Neural cell (in vitro differentiated cells): Measurements from ENCODE around the gene GTF2IRD1. TPM values are rescaled to one million over a fixed set of nuclear protein-coding genes. Genes with fewer than 3 reads are reported as not detected.

ENCODE experiments used
- H2AFZ ChIP-seq: fragments of 200-600, 300-800 bp; sonication (generic), shearing (Covaris generic); 2 replicates; pipeline ENCODE4 v1.6.0; 2014; ENCODE audit warnings: low read depth, mild to moderate bottlenecking, antibody characterized with exemption, low read length, moderate library complexity
- H3F3A ChIP-seq: fragments of 200-600 bp; shearing (Covaris generic); 2 replicates; pipeline ENCODE4 v1.6.1; 2016; ENCODE audit warnings: mild to moderate bottlenecking, moderate library complexity, mixed read lengths, antibody characterized with exemption, low read length; ENCODE audit not compliant: insufficient read depth, poor library complexity, severe bottlenecking
- H3K27ac ChIP-seq: fragments of 200-600, 300-800 bp; sonication (generic), shearing (Covaris generic); 2 replicates; pipeline ENCODE4 v1.5.1; 2014; ENCODE audit warnings: mild to moderate bottlenecking, low read length, moderate library complexity
- H3K27me3 ChIP-seq: fragments of 300-800, 200-600 bp; sonication (generic), shearing (Covaris generic); 2 replicates; pipeline ENCODE4 v1.6.0; 2014; ENCODE audit warnings: mild to moderate bottlenecking, low read depth, low read length, moderate library complexity; ENCODE audit not compliant: insufficient read depth
- H3K36me3 ChIP-seq: fragments of 300-800, 200-600 bp; sonication (generic), shearing (Covaris generic); 2 replicates; pipeline ENCODE4 v1.5.1; 2014; ENCODE audit warnings: mild to moderate bottlenecking, antibody characterized with exemption, low read length, moderate library complexity; ENCODE audit not compliant: insufficient read depth
- H3K4me2 ChIP-seq: fragments of 300-800, 200-600 bp; sonication (generic), shearing (Covaris generic); 2 replicates; pipeline ENCODE4 v1.6.0; 2014; ENCODE audit warnings: mild to moderate bottlenecking, low read length
- H3K4me3 ChIP-seq: fragments of 300-800, 200-600 bp; sonication (generic), shearing (Covaris generic); 2 replicates; pipeline ENCODE4 v1.5.1; 2014; ENCODE audit warnings: mild to moderate bottlenecking, low read length, moderate library complexity
- H3K79me2 ChIP-seq: fragments of 200-600 bp; shearing (Covaris generic); replicated peaks from 2 replicates; pipeline ENCODE4 v1.6.0; 2014; ENCODE audit warnings: mild to moderate bottlenecking, low read length, moderate library complexity; ENCODE audit not compliant: insufficient read depth
- H3K9ac ChIP-seq: fragments of 300-800, 200-600 bp; sonication (generic), shearing (Covaris generic); 2 replicates; pipeline ENCODE4 v1.6.1; 2016; ENCODE audit warnings: mild to moderate bottlenecking, low read length, mixed read lengths
- H3K9me2 ChIP-seq: fragments of 200-600 bp; shearing (Covaris generic); 2 replicates; pipeline ENCODE4 v1.6.1; 2016; ENCODE audit warnings: mild to moderate bottlenecking, low read length, mixed read lengths; ENCODE audit not compliant: insufficient read depth
- H3K9me3 ChIP-seq: fragments of 200-600, 300-800 bp; sonication (generic), shearing (Covaris generic); 2 replicates; pipeline ENCODE4 v1.6.1; 2016; ENCODE audit warnings: mild to moderate bottlenecking, mixed run types, low read length, moderate library complexity, mixed read lengths
- H4K20me1 ChIP-seq: fragments of 200-600 bp; shearing (Covaris generic); 2 replicates; pipeline ENCODE4 v1.6.1; 2016; ENCODE audit warnings: mild to moderate bottlenecking, mixed run types; ENCODE audit not compliant: insufficient read depth
- EP300 ChIP-seq: fragments of 450-650 bp; conservative IDR thresholded peaks from 2 replicates; pipeline ENCODE4 v1.6.1; 2014; ENCODE audit warnings: antibody characterized with exemption, mild to moderate bottlenecking, moderate library complexity; ENCODE audit not compliant: poor library complexity, severe bottlenecking
- EZH2 ChIP-seq: fragments of 200-600, 300-800 bp; shearing (Covaris generic), sonication (generic); IDR thresholded peaks from 2 replicates; pipeline ENCODE4 v1.6.1; 2014; ENCODE audit warnings: antibody characterized with exemption, low read length, borderline replicate concordance, mild to moderate bottlenecking; ENCODE audit not compliant: insufficient read depth, poor library complexity, severe bottlenecking
- MXI1 ChIP-seq: fragments of 450-650 bp; conservative IDR thresholded peaks from 2 replicates; pipeline ENCODE4 v1.6.1; 2014; ENCODE audit warnings: antibody characterized with exemption, mild to moderate bottlenecking; ENCODE audit not compliant: poor library complexity, severe bottlenecking
- POLR2AphosphoS5 ChIP-seq: IDR thresholded peaks from 2 replicates; pipeline ENCODE4 v1.6.1; 2012
- RAD21 ChIP-seq: fragments of 450-650 bp; conservative IDR thresholded peaks from 2 replicates; pipeline ENCODE4 v1.6.1; 2014; ENCODE audit warnings: antibody characterized with exemption, mild to moderate bottlenecking, moderate library complexity
- REST ChIP-seq: IDR thresholded peaks from 2 replicates; pipeline ENCODE4 v1.6.1; 2012; ENCODE audit warnings: borderline replicate concordance
- SMC3 ChIP-seq: fragments of 450-650 bp; conservative IDR thresholded peaks from 2 replicates; pipeline ENCODE4 v1.6.1; 2014; ENCODE audit warnings: antibody characterized with exemption, mild to moderate bottlenecking, moderate library complexity; ENCODE audit not compliant: poor library complexity
- TAF1 ChIP-seq: IDR thresholded peaks from 2 replicates; pipeline ENCODE4 v1.6.1; 2012; ENCODE audit warnings: low read depth
- polyA minus RNA-seq: library from RNA; depleted of rRNA, polyadenylated mRNA; stranded (reverse); fragments of >200 nt; gene quantifications from 2 replicates; pipeline ENCODE4 v1.2.3, GENCODE V29; 2014
- polyA plus RNA-seq: library from polyadenylated mRNA; depleted of rRNA; stranded (reverse); fragments of >200 nt; gene quantifications from 2 replicates; pipeline ENCODE4 v1.2.3, GENCODE V29; 2014
- TF ChIP-seq, protein P1 (sequence below): fragments of 450-650 bp; IDR thresholded peaks from 2 replicates; pipeline ENCODE4 v1.5.1; 2014; ENCODE audit warnings: antibody characterized with exemption, mild to moderate bottlenecking, moderate library complexity; ENCODE audit not compliant: poor library complexity, severe bottlenecking

GTF2IRD1 gene
- 26.7 and 31.9 TPM in 2 replicates for polyA plus RNA-seq
- polyA minus RNA-seq: 35.8 and 38.8 TPM in 2 replicates

DNA sequence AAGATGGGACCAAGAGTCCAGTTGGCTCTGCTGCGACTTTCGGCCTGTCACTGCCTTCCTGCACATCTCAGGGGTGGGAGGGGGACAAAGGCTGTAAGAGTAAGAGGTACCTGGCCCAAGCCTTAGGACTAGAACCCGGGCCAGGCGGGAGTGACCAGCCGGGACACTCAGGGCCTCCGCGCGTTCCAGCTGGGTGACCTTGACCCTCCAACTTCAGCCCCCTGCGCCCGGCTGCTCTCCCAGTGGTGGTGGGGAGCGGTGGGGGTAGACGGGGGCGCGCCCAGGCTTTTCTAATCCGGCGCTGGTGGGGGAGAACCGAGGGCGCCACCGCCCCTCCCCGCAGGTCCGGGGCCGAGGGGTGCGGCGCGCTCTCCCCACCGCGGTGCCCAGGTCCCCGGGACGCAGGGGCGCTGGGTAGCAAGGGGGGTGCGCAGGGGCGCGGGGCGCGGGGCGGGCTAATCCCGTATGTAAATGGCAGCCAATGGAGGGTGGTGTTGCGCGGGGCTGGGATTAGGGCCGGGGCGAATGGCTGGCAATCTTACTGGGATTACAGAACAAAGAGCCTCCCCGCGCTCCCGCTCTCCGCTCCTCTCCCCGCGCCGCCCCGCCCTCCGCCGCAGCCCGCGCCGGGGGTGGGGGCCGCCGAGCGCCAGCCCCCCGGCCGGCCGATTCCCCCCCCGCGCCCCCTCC, at the start of gene GTF2IRD1:
TSS of gene GTF2IRD1 (plus strand) at position 585 of the 690 bp plus-strand sequence. CDS start 54,175 bp downstream, outside the sequence.
- TF ChIP-seq POLR2AphosphoS5 (peak; percentile 58), EZH2 (no peak), MXI1 (no peak)
- H3K27me3 ChIP-seq: no peaks in the 10 kb centered on the region
- H3K36me3 ChIP-seq: no peaks in the 10 kb centered on the region
- H3K9ac ChIP-seq: peak within 1 kb of the TSS; percentile 93
- no peaks in the 10 kb centered on the region for H3F3A ChIP-seq
- peak within 1 kb of the TSS; percentile 73 for H3K4me2 ChIP-seq
- H2AFZ ChIP-seq: peak within 1 kb of the TSS; percentile 83
- H3K27ac ChIP-seq: peak within 1 kb of the TSS; percentile 88
- H3K9me3 ChIP-seq: no peaks in the 10 kb centered on the region
- peak within 1 kb of the TSS; percentile 90 for H3K4me3 ChIP-seq
- H3K9me2 ChIP-seq: no peaks in the 10 kb centered on the region
- no peaks in the 10 kb centered on the region for H4K20me1 ChIP-seq
- peaks cover 42% of the 10 kb centered on the region for H3K79me2 ChIP-seq

- Histone ChIP-seq H2AFZ (no peak overlapping the region), H3F3A (no peaks in the 10 kb centered on the region), H3K79me2 (no peaks in the 10 kb centered on the region), H3K9me2 (no peaks in the 10 kb centered on the region), H3K9me3 (no peaks in the 10 kb centered on the region), H3K4me3 (no peak overlapping the region), H3K9ac (no peak overlapping the region), H3K27ac (no peak overlapping the region), H4K20me1 (no peaks in the 10 kb centered on the region), H3K27me3 (no peaks in the 10 kb centered on the region), H3K4me2 (no peak overlapping the region), H3K36me3 (no peaks in the 10 kb centered on the region)
- TF ChIP-seq TAF1 (no peak), EP300 (no peak), RAD21 (no peak), POLR2AphosphoS5 (no peak), MXI1 (no peak), EZH2 (no peak), SMC3 (no peak)
- TF ChIP-seq, protein P1, sequence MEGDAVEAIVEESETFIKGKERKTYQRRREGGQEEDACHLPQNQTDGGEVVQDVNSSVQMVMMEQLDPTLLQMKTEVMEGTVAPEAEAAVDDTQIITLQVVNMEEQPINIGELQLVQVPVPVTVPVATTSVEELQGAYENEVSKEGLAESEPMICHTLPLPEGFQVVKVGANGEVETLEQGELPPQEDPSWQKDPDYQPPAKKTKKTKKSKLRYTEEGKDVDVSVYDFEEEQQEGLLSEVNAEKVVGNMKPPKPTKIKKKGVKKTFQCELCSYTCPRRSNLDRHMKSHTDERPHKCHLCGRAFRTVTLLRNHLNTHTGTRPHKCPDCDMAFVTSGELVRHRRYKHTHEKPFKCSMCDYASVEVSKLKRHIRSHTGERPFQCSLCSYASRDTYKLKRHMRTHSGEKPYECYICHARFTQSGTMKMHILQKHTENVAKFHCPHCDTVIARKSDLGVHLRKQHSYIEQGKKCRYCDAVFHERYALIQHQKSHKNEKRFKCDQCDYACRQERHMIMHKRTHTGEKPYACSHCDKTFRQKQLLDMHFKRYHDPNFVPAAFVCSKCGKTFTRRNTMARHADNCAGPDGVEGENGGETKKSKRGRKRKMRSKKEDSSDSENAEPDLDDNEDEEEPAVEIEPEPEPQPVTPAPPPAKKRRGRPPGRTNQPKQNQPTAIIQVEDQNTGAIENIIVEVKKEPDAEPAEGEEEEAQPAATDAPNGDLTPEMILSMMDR: no peak
These were observed 49.4 kb upstream of the GTF2IRD1 start for GRCh38 chr7:74404388-74404700.

DNA sequence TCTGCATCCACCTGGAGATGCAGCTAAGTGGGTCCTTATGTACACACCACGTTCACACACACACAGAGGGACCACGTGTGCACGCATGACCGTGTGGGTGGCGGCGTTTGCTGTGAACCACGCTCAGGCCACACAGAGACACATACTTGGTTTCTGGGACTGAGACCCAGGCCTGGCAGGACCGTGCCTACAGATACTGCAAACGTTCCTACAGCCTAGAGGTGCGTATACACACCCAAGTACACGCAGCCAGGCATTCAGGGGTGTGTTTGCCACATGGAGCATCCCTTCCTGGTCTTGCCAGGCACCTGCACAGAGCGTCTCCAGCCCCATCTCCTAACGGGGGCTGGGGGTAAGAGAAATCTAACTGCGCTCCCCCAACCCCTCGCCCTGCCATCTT, 49.0 kb upstream of the GTF2IRD1 start:
- Histone ChIP-seq H3K36me3 (no peaks in the 10 kb centered on the region), H3K9ac (no peak overlapping the region), H3K27me3 (no peaks in the 10 kb centered on the region), H3K9me2 (no peaks in the 10 kb centered on the region), H3F3A (no peaks in the 10 kb centered on the region), H3K79me2 (no peaks in the 10 kb centered on the region), H3K4me2 (no peak overlapping the region), H2AFZ (no peak overlapping the region), H3K27ac (no peak overlapping the region), H3K4me3 (no peak overlapping the region), H4K20me1 (no peaks in the 10 kb centered on the region), H3K9me3 (no peaks in the 10 kb centered on the region)
- TF ChIP-seq TAF1 (no peak), POLR2AphosphoS5 (no peak), SMC3 (no peak), EZH2 (no peak), RAD21 (no peak), REST (no peak), EP300 (no peak)
- TF ChIP-seq, protein P1: no peak
